Stromal cell of bone marrow (primary cell): ENCODE results near the gene GMDS.

Experiments
- DNase-seq: peaks from one replicate; pipeline ENCODE4 v3.0.0-alpha.2; 2012; ENCODE audit warnings: low read depth

Gene GMDS

DNA sequence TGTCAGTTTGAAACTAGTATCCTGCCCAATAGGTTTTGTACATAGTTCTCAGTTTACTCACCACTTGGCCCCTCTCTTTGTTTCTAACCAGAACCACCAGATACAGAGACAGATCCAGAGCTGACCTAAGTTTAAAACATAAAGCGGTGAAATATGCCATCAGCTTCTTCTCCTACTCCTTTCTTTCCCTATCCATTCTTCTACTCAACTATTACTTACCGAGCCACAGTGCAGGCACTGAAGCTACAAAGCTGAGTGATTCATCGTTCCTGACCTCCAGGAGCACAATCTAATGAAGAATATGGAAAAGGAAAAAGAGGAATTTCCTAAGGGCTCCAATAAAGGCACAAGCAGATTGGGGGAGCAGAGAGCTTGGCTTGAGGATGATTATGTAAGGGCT is 349.7 kb downstream of the GMDS start:
- DNase-seq, result no peak

DNA sequence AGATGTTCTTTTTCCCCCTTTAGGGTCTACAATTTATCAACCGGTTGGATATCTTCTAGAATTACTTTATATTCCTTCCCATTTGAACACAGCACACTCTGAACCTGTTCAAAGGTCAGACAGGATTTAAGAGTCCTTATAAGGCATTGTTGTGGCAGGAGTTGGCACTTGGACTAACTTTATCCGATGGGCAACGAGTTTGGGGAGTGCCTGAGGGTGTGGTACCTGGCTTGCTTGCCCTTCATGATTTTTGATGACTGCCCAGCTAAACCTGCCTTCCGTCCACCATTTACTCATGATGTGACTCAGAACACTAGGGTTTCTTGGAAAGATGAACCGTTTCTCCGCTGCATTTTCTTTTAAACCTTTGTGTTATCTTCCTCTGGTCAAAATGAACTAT is 350.5 kb downstream of the GMDS start:
- no peak for DNase-seq

DNA sequence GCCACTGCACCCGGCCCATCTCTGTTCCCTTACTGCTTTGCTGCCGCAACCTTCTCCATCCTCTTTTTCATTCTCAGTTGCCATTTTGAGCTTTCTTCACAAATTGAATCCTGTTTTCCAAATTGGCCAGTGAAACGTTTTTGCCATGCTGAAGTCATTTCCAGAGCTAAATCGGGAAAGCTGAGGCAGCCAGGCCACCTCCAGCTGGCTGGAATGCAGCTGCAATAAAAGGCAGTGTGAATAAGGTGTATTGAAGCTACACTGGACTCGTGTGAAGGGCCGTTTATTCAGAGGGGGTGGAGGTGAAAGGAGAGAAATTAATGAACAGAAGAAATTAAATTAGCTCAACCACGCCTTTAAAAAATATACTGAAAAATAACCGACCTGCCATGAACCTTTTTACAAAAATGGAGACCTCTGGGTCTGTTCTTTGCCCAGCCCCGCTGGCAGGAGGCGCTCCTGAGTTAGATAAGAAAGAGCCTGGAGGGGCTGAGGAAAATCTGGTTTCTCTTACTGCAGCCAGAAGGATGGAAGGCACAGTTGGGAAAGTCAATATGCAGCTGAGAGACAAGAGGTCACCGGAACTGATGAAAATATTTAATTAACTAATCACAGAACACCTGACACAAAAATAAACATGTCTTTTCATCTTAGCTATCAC is 351.8 kb downstream of the GMDS start:
- no peak for DNase-seq

DNA sequence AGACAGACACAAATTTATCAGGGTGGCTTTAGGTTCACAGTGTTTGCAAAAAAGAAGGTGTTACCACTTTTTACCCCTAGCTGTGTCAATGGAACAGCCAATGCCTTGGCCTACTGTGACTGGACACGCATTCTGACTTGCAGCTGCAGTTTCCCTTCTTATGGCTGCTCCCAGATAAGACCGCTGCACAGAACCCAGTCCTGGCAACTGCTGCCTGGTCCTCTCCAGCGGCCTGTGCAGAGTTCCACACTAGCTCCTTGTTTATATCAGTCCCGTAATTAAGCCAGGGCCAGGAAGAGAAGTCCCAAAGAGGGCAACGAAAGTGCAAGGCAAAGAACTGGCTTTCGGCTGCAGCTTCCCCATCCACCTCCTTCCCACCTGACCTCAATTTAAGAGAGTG is 352.7 kb downstream of the GMDS start:
- no peak for DNase-seq

DNA sequence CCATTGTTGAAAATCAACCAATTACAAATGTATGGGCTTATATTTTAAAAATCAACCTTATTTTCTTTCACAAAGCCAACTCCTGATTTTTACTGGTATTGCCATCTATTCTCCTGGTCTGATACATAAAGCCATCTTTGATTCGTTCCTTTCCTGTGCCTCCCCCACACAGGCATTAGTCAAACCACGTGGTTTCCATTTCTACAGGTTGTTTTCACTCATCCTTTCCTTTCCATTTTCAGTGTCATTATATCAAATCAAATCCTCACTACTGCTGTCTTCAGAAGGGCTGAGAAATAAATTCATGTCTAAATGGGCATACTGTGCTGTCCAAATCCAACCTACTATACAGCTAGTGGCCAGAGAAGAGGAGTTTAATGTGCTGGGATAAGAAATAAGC is 354.4 kb downstream of the GMDS start:
- no peak for DNase-seq

DNA sequence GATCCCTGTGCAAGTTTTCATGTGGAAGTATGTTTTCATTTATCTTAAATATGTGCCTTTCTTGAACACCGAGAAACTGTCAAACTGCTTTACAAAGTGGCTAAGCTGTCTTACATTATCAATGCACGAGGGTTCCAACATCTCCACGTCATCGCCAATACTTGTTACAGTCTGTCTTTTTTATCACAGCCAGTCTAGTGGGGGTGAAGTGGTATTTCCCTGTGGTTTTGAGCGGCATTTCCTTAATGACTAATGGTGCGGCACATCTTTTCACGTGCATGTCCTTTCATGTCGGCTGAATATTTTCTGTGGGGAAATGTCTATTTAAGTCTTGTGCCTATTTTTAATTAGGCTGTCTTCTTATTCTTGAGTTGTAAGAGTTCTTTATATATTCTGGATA is 355.3 kb downstream of the GMDS start:
- DNase-seq, result no peak

DNA sequence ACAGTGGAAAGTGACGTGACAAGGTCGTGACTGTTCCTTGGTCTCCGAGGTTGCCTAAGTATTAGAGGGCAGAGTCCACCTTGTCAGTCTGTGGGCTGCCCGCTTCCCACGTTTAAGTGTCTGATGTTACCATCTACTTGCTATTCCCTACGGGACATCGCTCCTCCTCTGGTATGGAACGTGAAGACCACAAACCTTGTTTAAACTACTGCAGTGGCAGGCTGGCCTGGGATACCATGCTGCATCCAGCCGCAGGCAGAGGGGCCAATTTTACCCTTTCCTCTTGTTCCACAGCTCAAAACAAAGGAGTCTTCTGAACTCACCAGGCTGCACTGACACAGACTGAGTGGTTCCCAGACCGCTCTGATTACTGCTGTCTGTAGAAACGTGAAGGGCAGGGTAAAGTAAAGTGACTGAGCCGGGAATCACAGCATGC is 359.8 kb downstream of the GMDS start:
- no peak for DNase-seq

DNA sequence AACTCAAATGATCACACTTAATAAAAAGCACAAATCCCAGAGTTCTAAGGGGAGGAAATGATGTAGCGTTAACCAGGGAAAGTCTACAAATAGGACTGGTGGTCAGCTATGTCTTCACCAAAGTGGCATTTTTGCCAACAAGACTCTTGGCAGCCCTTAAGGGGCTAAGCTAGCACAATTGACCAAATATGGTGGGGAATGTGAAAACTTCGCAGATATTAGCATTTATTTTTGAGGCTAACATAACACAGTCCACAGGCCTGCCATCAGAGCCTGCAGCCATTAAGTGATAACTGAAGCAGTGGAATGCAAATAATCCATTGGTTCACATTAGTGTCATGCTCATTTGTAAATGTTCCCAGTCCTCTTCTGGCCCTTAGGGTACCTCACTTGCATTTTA is 361.1 kb downstream of the GMDS start:
- no peak for DNase-seq

DNA sequence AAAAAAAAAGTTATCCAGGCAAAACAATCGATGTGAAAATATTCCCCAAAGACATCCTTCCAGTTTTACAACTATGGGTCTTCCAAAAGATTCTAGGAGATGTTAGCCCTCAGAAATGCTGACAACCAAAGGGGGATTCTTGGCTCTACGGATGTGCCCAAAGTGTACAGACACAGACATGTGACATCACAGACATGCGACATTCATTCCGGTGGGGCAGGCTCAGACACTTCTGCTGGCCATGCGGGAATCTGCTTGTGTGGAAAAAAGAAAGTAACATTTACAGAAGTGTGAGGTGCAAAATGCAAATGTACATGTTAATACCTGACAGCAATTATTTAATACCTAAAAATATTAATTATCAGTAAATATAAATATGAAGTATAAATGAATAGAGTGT is 367.1 kb downstream of the GMDS start:
- no peak for DNase-seq

DNA sequence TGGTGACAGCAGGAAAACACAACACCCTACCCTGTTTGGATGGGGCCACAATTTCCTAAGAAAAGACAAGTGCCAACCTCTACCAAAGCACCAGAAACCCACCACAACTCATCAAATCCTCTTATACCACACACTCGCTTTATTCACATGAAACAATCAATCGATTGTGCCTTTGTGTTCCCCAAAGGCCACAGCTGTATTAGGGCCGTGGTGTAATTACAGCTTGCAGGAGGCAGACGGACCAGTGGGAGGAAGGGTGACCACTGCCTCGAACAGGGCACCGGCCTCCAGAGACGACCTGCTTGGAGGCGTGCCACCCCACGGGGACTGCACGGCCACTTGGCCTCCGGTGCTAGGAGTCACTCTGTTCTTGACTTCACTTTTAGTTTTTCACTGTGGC is 371.6 kb downstream of the GMDS start:
- no peak for DNase-seq

DNA sequence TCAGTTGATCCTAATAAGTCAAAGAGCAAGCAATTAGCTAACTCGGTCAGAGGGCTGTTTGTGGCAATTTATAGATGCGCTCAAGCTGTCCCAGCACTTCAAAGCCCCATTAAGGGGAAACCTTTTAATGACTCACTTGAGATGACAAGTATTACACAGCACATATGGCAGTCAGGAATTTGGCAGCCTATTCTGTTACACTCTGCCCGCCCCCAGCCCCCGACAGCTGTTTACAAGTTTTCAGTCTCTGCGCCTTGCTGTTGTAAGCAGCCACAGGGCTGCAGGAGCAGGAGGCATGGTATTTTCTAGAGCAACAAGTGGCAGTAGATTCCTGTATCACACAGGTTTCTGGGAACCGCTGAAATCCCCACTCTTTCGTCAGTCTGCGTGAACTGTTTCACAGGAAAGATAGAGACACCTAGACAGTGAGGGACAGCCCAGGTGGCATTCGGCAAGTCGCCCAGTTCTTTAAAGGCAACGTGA is 372.7 kb downstream of the GMDS start:
- no peak for DNase-seq

DNA sequence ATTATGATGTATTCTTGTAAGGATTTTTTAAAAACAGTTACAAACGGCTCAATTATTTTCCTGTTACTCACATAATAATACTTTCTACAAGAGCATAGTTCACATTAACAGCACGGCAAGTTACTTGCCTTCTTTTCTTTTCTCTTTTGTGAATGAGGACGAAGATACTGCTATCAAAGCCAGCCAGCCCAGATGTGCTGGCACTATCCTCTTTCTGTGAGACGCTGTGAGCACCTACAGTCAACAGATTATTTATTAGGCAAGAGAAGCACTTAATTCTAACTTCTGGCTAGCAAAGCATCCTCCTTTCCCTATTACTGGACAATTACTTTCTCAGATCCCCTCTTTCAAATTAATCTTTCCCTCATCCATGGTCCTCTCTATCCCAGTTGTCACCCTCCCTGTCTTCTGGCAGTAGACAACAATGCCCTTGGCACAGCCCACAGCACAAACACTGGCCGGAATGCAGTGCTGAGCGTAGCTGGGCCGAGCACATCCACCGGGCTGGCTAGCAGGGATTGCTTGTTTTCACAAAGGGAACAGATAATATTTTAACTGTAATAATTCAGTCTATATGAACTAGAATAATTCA is 373.6 kb downstream of the GMDS start:
- DNase-seq, result no peak

DNA sequence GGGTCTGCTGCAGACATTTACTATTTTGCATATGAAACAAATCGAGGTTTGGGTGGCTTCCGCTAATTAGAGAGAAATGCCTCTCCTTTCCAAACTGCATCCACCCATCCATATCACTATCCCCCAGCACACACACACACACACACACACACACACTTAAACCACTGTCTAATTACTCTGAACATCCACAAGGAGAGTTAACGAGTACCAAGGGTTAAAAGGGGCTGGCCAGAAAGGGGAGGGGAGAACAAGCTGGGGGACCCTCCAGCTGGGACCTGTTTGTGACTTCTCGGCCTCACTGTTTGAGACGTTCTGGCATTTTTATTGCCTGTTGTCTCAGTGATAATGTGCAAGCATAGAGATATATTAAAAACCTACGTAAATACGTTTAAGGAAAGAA is 374.5 kb downstream of the GMDS start:
- DNase-seq, result no peak

DNA sequence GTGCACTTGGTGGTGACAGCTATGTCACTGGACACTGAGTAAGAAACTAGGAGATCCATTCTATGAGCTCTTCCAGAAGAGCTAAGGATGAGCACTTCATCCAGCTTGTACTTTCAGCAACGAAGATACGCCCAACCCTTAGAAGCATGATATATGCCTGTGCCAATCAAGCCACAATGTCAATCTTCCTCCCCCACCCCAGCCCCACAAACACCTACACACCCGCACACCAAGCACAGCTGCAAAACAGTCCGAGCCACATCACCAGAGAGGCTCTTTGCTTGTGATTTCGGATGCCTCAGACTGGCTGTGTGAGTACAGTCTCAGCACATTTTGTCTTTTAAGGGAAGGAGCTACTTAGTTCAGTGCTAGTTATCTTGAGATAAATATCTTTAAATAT is 375.2 kb downstream of the GMDS start:
- no peak for DNase-seq

DNA sequence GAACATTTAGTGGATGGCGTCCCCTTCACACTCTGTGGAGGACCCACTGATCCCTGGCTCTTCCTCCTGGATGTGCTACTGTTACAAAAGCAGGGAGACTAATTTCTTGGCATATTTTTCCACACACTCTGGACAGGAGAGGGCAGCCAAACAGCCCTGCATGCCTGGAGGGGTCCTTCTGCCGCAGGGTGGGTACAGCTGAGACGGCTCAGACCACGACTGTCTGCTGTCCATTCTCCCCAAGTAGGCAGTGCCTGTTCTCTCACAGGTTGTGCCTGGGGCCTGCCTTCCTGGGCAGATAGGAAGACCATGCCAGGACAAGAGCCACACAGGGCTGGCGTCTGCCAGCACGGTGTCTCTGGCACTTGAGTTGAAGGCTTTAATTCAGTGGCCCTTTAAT is 375.6 kb downstream of the GMDS start:
- no peak for DNase-seq

DNA sequence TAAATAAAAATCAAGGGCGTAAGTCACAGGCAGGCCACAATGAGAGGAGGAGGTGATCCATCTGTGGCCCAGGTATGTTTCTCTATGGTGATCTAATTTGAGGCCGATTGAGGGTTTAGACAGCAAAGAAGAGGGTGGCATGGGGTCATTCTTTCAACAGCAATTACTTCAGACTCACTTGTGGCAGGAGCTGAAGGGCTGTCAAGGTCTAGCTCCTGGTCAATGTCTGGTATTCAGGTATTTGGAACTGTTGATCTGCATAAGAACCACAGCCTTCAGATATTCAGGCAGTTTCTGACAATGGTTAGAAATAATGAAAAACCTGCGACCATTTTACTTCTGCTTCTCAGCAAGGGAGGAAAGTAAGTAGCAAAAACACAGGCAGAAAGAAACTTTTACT is 376.1 kb downstream of the GMDS start:
- no peak for DNase-seq

DNA sequence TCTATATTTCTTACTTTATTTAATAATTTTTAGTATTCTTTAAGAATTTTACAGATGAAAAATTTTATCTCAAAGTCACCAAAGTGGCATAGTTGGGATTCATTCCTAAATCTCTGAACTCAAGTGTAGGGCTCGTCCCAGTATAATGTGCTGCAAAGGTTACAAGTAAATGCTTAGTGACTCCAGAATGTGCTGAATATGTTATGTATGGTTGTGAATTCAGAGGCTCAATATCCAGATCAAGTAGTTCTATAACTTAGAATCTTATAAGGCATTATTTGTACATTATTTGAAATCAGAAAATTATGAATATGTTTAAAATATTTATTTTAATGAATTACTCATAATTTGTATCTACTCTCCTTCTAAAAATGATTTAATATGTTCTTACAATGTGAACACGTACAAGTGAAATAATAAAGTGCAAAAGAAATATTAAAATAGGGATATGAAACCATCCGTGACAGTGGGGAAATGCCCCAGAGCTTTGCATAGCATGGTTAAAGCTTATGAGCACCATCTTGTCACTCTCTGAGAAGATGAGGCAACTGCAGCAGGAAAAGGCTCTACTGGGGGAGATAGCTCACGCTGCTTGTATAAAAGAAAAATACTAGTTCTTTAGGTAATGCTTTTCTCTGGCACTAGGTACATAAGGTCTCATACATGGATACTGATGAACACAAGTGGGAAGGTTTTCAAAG is 376.7 kb downstream of the GMDS start:
- DNase-seq, result no peak

DNA sequence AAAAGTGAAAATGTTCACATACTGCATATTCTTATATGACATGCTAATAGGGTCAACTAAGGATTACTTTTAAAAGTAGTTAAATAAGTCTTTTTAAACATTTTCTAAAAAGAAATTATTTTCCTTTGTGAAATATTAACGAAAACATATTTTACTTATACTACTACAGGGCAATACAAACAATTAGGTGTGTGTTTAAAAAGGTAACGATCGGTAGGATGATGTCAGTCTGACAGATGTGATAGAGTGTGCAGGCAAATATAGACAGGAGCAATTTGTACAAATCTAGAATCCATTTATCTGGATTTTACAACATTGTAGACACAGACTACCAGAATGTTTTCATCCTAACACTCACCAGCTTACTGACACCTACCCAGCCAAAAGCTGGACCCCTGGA is 378.2 kb downstream of the GMDS start:
- DNase-seq, result no peak

DNA sequence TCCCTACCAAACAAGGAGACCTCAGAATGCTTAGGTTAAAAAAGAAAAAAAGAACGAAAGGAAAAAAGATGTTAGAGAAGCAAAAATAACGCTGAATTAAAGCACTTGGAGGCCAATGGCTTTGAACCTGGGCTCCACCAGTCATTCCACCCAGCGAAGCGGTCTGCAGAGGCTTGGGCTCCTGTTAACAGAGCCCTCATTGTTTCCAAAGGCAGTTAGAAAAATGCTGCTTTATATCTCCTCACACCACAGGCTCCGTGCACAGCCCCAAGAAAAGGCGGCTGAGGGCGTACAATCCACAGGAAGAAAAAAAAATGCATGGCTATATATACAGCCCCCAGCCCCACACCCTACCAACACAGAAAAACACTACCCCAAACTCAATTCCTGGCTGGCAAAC is 379.8 kb downstream of the GMDS start:
- DNase-seq, result no peak

DNA sequence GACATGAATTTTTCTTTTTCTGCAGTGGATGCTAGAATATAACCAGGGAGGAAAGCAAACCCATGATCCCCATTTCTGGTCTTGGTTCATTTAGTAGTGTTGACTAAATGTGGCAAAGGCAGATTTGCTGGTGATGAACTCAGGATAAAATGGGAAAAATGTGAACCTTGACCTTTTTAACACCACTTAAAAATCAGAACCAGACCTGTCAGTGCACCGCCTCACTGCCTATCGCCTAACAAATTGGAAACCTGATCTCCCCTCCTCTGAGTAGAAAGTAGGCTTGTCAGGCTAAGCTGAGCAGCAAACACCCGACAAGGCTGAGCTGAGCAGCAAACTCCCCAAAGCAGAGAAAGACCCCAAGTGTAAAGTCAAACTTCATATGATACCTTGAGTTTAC is 380.9 kb downstream of the GMDS start:
- DNase-seq, result no peak

DNA sequence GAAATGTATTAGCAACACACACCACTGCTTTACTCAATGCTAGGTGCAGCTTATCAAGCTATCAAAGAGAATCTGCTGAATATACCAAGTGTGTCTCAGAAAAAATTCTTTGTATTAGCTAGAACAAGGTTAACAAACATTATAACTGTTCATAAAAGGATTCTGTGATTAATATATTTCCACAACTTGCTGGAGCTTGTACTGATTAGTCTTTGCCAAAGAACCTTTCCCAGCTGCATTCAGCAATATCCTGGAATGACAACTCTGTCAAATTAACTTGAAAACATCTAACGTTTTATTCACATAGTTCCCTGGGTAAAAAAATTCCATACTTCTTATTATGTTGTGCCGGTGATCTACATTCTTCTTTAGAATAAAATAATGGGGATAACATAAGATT is 383.0 kb downstream of the GMDS start:
- no peak for DNase-seq

DNA sequence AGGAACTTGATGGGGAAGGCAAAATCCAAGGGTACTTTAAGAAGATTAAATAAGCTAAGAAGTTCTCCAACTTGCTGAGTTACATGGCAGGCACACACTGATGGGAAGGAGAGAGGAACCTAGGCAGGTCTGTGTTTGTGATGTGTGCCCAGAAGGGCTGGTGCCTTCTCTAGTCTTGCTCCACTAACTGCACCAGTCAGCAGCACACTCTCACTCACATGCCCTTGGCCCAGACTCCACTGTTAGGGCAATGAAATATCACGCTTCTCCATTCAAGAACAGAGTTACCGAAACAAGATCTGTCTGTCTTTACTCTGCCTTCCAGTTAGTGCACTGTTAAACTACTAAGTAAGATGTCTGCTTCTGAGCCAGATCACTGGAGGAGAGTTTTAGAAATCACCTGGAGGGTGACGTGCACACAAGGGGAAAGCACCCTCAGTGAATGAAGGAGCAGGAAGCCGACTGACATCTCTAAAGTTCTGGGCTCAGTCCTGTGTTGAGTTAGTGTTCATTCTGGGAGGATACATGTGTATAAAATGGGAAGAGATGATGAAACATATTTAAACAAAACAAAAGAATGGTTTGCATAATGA is 384.6 kb downstream of the GMDS start:
- DNase-seq, result no peak

DNA sequence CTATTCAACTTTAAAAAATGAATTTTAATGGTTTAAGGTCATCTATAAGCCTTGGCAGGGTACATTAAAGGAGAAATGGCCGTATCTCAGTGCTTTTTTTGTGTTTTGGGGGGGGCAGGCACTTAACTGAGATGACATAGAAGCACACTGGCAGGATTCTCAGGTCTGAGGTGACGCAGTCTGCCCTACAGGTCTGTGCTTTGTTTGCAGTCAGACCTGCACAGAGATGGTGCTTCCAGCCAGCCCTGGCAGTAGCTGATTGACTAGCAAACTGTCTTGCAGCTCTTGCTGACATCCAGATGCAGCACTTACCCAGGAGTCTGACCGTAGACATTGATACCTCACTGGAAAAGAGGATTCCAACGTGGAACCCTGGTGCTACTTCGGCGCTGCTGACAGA is 386.5 kb downstream of the GMDS start:
- no peak for DNase-seq
